ENCODE data around the gene MACROD2. TPM values are rescaled to one million over a fixed set of nuclear protein-coding genes. Genes with fewer than 3 reads are reported as not detected.

The MACROD2 gene
- total RNA-seq, 1 experiment from 2014 or later: 3.1 TPM

DNA sequence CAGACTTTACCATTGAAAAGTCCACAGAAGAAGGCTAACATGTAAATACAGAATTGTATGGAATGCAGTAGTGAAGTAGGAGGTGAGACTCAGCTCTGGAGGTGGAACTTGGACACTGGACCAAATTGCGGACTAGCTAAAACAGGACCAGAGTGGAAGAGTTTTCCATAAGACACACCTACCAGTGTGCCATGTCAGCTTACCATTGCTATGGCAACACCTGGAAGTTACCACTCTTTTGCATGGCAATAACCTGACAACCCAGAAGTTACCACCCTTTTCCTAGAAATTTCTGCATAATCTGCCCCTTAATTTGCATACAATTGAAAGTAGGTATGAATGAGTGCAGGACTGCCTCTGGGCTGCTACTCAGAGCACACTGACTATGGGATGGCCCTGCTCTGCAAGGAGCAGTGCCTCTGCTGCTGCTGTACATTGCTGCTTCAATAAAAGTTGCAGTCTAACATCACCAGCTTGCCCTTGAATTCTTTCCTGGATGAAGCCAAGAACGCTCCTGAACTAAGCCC, 911.7 kb downstream of the MACROD2 start:
- Mint-ChIP-seq H3K4me3 (ENCODE audit: unreplicated experiment) (no peak overlapping the region), H3K4me1 (ENCODE audit: insufficient read depth, unreplicated experiment) (no peaks in the 10 kb centered on the region), H3K36me3 (ENCODE audit: insufficient read depth, unreplicated experiment) (no peaks in the 10 kb centered on the region), H3K27me3 (ENCODE audit: insufficient read depth, unreplicated experiment) (no peaks in the 10 kb centered on the region), H3K27ac (ENCODE audit: low read depth, unreplicated experiment) (no peak overlapping the region), H3K9me3 (ENCODE audit: unreplicated experiment) (no peaks in the 10 kb centered on the region)
- DNase-seq (ENCODE audit: unreplicated experiment): no peak
- CTCF ChIA-PET: interaction anchor here (1.3 kb wide), 1 partner anchor 12 kb away, joined by 3 read pairs; no protein-coding TSS in a partner anchor
- POLR2A ChIA-PET: interaction anchor here (0.6 kb wide), 1 partner anchor 167 kb away, joined by 4 read pairs; no protein-coding TSS in a partner anchor
- intact Hi-C loops (cut with micrococcal nuclease): no loop called here
- BruUV-seq (replicated peaks): no TSS peak
- TF ChIP-seq, protein P1, sequence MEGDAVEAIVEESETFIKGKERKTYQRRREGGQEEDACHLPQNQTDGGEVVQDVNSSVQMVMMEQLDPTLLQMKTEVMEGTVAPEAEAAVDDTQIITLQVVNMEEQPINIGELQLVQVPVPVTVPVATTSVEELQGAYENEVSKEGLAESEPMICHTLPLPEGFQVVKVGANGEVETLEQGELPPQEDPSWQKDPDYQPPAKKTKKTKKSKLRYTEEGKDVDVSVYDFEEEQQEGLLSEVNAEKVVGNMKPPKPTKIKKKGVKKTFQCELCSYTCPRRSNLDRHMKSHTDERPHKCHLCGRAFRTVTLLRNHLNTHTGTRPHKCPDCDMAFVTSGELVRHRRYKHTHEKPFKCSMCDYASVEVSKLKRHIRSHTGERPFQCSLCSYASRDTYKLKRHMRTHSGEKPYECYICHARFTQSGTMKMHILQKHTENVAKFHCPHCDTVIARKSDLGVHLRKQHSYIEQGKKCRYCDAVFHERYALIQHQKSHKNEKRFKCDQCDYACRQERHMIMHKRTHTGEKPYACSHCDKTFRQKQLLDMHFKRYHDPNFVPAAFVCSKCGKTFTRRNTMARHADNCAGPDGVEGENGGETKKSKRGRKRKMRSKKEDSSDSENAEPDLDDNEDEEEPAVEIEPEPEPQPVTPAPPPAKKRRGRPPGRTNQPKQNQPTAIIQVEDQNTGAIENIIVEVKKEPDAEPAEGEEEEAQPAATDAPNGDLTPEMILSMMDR (IDR thresholded peaks at IDR 0.05; ENCODE audit: unreplicated experiment): no peak

DNA sequence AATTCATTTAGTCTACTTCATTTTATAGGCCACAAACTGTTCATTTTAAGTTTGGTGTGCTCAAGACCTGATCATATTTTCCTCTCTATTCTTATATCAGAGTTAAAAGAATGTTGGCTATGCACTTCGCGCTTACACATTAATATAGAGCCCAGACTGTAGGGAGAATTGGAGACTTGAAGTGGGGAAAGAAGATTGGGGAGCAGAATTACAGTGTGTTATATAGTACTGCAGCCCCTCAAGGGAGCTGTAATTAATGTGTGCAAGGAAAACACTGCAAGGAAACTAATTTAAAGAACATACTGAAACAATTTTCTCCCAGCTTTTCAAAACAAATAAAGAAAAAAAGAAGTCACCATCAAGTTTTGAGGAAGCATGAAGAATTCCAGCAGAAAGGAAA, 914.8 kb downstream of the MACROD2 start:
- BruUV-seq (replicated peaks): no TSS peak
- intact Hi-C loops (cut with micrococcal nuclease): no loop called here
- DNase-seq (ENCODE audit: unreplicated experiment): no peak
- no peaks in the 10 kb centered on the region for H3K9me3 Mint-ChIP-seq (ENCODE audit: unreplicated experiment)
- TF ChIP-seq, protein P1 (IDR thresholded peaks at IDR 0.05; ENCODE audit: unreplicated experiment): no peak
- ChIA-PET CTCF (interaction anchor here (0.6 kb wide), 1 partner anchor 14 kb away, joined by 3 read pairs; no protein-coding TSS in a partner anchor), POLR2A (interaction anchor here (0.5 to 1.0 kb wide), 3 partner anchors 8 to 122 kb away, joined by 3 to 4 read pairs (median 3); no protein-coding TSS in a partner anchor)
- no peaks in the 10 kb centered on the region for H3K4me1 Mint-ChIP-seq (ENCODE audit: insufficient read depth, unreplicated experiment)
- no peak overlapping the region for H3K4me3 Mint-ChIP-seq (ENCODE audit: unreplicated experiment)
- no peaks in the 10 kb centered on the region for H3K36me3 Mint-ChIP-seq (ENCODE audit: insufficient read depth, unreplicated experiment)
- H3K27me3 Mint-ChIP-seq (ENCODE audit: insufficient read depth, unreplicated experiment): no peaks in the 10 kb centered on the region
- no peak overlapping the region for H3K27ac Mint-ChIP-seq (ENCODE audit: low read depth, unreplicated experiment)

DNA sequence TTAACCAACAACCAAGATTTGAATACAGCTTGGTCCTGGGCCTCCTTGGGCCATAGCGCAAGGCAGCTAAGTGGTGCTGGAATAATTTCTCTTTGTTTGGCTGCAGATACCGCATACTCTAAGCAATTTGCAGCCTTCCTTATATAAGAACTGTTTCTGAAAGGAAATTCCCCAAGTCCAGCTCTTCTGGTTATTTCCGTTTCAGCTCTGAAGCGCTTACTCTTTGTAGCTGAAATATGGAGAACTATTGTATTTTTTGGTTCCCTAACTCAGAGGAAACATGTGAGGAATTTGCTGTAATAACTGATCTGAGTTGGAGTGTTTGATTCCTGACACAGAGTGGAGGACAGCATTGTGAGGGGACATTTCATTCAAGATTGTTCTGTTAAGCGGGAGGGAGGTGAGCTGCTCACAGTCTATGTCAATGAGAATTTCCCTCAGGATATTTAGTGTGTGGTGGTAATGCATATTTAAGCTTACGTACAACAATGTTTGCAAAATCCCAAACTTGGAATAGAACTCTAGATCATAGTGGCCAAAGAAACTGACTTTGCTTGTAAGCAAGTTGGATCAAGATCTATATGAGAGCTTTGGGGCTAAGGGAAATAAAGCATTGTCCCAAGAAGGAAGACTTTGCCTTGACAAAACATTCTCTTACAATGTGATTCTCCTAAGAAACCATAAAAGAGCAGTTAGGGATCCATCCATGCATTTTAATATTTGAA, 918.7 kb downstream of the MACROD2 start:
- POLR2A ChIA-PET: interaction anchor here (1.7 kb wide), 1 partner anchor 15 kb away, joined by 4 read pairs; no protein-coding TSS in a partner anchor
- no peaks in the 10 kb centered on the region for H3K9me3 Mint-ChIP-seq (ENCODE audit: unreplicated experiment)
- H3K27me3 Mint-ChIP-seq (ENCODE audit: insufficient read depth, unreplicated experiment): no peaks in the 10 kb centered on the region
- intact Hi-C loops (cut with micrococcal nuclease): no loop called here
- no peak overlapping the region for H3K4me3 Mint-ChIP-seq (ENCODE audit: unreplicated experiment)
- CTCF ChIA-PET: interaction anchor here (0.5 to 0.9 kb wide), 3 partner anchors 109 to 538 kb away, joined by 3 read pairs; no protein-coding TSS in a partner anchor
- BruUV-seq (replicated peaks): no TSS peak
- H3K36me3 Mint-ChIP-seq (ENCODE audit: insufficient read depth, unreplicated experiment): no peaks in the 10 kb centered on the region
- no peaks in the 10 kb centered on the region for H3K4me1 Mint-ChIP-seq (ENCODE audit: insufficient read depth, unreplicated experiment)
- TF ChIP-seq, protein P1 (IDR thresholded peaks at IDR 0.05; ENCODE audit: unreplicated experiment): no peak
- DNase-seq (ENCODE audit: unreplicated experiment): no peak
- H3K27ac Mint-ChIP-seq (ENCODE audit: low read depth, unreplicated experiment): no peak overlapping the region

DNA sequence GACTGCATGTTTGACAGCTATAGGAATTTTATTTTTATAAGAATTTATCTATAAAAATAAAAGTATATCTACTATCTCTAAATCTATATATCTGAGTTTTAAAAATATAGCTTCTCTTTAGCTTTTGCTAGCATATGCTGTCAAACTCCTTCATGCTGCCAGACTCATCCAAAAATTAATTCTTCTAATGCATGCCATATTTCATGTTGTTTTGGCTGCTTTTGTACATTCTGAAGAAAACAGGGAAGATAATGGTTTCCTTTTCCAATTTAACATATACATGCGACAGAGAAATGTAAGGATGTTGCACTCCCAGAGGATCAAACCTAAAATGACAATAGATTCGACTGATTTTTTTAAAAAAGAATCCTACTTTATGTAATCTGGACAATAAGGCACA, 919.3 kb downstream of the MACROD2 start:
- intact Hi-C loops (cut with micrococcal nuclease): no loop called here
- no TSS peak for BruUV-seq (replicated peaks)
- TF ChIP-seq, protein P1 (IDR thresholded peaks at IDR 0.05; ENCODE audit: unreplicated experiment): no peak
- POLR2A ChIA-PET: interaction anchor here (1.7 kb wide), 1 partner anchor 15 kb away, joined by 4 read pairs; no protein-coding TSS in a partner anchor
- H3K4me3 Mint-ChIP-seq (ENCODE audit: unreplicated experiment): no peak overlapping the region
- H3K36me3 Mint-ChIP-seq (ENCODE audit: insufficient read depth, unreplicated experiment): no peaks in the 10 kb centered on the region
- no peak for DNase-seq (ENCODE audit: unreplicated experiment)
- peaks cover 4% of the 10 kb centered on the region for H3K4me1 Mint-ChIP-seq (ENCODE audit: insufficient read depth, unreplicated experiment)
- no peak overlapping the region for H3K27ac Mint-ChIP-seq (ENCODE audit: low read depth, unreplicated experiment)
- no peaks in the 10 kb centered on the region for H3K9me3 Mint-ChIP-seq (ENCODE audit: unreplicated experiment)
- CTCF ChIA-PET: interaction anchor here (0.9 to 1.5 kb wide), 2 partner anchors 9 to 131 kb away, joined by 3 to 6 read pairs; no protein-coding TSS in a partner anchor
- no peaks in the 10 kb centered on the region for H3K27me3 Mint-ChIP-seq (ENCODE audit: insufficient read depth, unreplicated experiment)

All from MCF 10A (cell line).